ENCODE measurements around the gene REC8.

REC8 gene

GRCh38 chr14:24165785-24166184, 6.1 kb upstream of the REC8 start:
- TF ChIP-seq CTCF (IDR thresholded peaks at IDR 0.05; ENCODE audit: borderline replicate concordance, control extremely low read depth, extremely low read depth, insufficient read depth, missing control alignments) = no peak
- no peak for DNase-seq (ENCODE audit: low spot score)
- in situ Hi-C loops (cut with MboI; ENCODE audit: low sequenced_read_pairs, unreplicated experiment) = no loop called here

GRCh38 chr14:24167469-24168114, 4.3 kb upstream of the REC8 start:
- TF ChIP-seq CTCF (IDR thresholded peaks at IDR 0.05; ENCODE audit: borderline replicate concordance, control extremely low read depth, extremely low read depth, insufficient read depth, missing control alignments) = no peak
- DNase-seq (ENCODE audit: low spot score) = no peak
- in situ Hi-C loops (cut with MboI; ENCODE audit: low sequenced_read_pairs, unreplicated experiment) = no loop called here

- in situ Hi-C loops (cut with MboI; ENCODE audit: low sequenced_read_pairs, unreplicated experiment) = no loop called here
Measured at GRCh38 chr14:24172261-24172860, 481 bp downstream of the REC8 start.

GRCh38 chr14:24172871-24173281, 996 bp downstream of the REC8 start:
- in situ Hi-C loops (cut with MboI; ENCODE audit: low sequenced_read_pairs, unreplicated experiment) = no loop called here
- no peak for DNase-seq (ENCODE audit: low spot score)
- TF ChIP-seq CTCF (IDR thresholded peaks at IDR 0.05; ENCODE audit: borderline replicate concordance, control extremely low read depth, extremely low read depth, insufficient read depth, missing control alignments) = no peak

More at GRCh38 chr14:24172261-24172860, 481 bp downstream of the REC8 start:
- TF ChIP-seq CTCF (IDR thresholded peaks at IDR 0.05; ENCODE audit: borderline replicate concordance, control extremely low read depth, extremely low read depth, insufficient read depth, missing control alignments) = no peak
- DNase-seq (ENCODE audit: low spot score) = no peak

- no peak for TF ChIP-seq CTCF (IDR thresholded peaks at IDR 0.05; ENCODE audit: borderline replicate concordance, control extremely low read depth, extremely low read depth, insufficient read depth, missing control alignments)
- no peak for DNase-seq (ENCODE audit: low spot score)
- in situ Hi-C loops (cut with MboI; ENCODE audit: low sequenced_read_pairs, unreplicated experiment) = no loop called here
Measured at GRCh38 chr14:24176599-24176998, 4.7 kb downstream of the REC8 start.

GRCh38 chr14:24177041-24177825, 5.4 kb downstream of the REC8 start:
- TF ChIP-seq CTCF (IDR thresholded peaks at IDR 0.05; ENCODE audit: borderline replicate concordance, control extremely low read depth, extremely low read depth, insufficient read depth, missing control alignments) = no peak
- no peak for DNase-seq (ENCODE audit: low spot score)
- in situ Hi-C loops (cut with MboI; ENCODE audit: low sequenced_read_pairs, unreplicated experiment) = no loop called here

Data from GM13976 (cell line).